Measurements from ENCODE around the gene RBM4B. TPM values are rescaled to one million over a fixed set of nuclear protein-coding genes. Genes with fewer than 3 reads are reported as not detected.

RBM4B gene
- total and polyA plus RNA-seq, 8 donors: 11.3 to 61.4 (median 16.1) TPM; not detected in 1

DNA sequence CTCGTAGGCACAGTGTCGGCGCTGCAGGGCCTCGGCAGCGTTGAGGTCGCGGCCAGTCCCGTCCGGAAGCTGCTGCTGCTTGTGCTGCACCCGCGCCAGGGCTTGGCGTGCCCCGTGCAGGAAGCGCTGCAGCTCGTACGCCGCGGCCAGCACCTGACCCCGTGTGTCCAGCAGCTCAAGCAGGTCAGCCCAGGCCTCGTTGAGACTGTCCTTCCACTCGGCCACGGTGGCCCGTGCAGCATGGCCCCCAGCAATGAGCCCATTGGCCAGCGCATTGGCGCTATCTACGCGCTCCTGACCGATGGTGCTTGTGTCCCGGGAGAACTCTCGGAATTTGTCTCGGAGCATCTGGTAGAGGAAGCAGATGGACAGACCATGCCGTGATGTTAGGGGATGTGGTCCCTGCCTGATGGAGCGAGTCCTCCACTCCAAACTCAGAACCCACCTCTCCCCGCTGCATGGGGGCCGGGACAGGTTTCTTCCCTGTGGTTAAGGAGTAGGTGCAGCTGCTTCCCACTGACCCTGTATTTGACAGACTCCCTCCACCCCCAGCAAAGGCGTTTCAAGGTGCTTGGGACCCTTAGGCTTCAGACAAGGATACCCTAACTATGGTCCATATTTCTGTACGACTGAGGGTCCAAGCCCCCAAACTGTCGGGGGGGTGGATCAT lies 13.8 kb upstream of the RBM4B start:
- 90 to 94% (median 92%) methylated on average over 15 to 38 of the region's 38 CpGs for WGBS, 5 donors
- H3K27me3 ChIP-seq: no peaks in the 10 kb centered on the region
- H3K27ac ChIP-seq: no peak overlapping the region
- TF ChIP-seq POLR2A (IDR thresholded peaks at IDR 0.05): no peak
- TF ChIP-seq, protein P1, sequence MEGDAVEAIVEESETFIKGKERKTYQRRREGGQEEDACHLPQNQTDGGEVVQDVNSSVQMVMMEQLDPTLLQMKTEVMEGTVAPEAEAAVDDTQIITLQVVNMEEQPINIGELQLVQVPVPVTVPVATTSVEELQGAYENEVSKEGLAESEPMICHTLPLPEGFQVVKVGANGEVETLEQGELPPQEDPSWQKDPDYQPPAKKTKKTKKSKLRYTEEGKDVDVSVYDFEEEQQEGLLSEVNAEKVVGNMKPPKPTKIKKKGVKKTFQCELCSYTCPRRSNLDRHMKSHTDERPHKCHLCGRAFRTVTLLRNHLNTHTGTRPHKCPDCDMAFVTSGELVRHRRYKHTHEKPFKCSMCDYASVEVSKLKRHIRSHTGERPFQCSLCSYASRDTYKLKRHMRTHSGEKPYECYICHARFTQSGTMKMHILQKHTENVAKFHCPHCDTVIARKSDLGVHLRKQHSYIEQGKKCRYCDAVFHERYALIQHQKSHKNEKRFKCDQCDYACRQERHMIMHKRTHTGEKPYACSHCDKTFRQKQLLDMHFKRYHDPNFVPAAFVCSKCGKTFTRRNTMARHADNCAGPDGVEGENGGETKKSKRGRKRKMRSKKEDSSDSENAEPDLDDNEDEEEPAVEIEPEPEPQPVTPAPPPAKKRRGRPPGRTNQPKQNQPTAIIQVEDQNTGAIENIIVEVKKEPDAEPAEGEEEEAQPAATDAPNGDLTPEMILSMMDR (IDR thresholded peaks at IDR 0.05): no peak
- TF ChIP-seq EP300 (IDR thresholded peaks at IDR 0.05): no peak
- TF ChIP-seq POLR2AphosphoS5 (IDR thresholded peaks at IDR 0.05): no peak
- intact Hi-C loops (cut with DNase I; ENCODE audit: low total_unique reads): no loop called here
- H3K4me1 ChIP-seq: peaks cover 0 to 7% (median 2%) of the 10 kb centered on the region in 4 donors
- no peak overlapping the region for H3K4me3 ChIP-seq
- no peak for DNase-seq
- peaks cover 0 to 3% (median 0%) of the 10 kb centered on the region in 4 donors for H3K36me3 ChIP-seq
- H3K9me3 ChIP-seq: no peaks in the 10 kb centered on the region

DNA sequence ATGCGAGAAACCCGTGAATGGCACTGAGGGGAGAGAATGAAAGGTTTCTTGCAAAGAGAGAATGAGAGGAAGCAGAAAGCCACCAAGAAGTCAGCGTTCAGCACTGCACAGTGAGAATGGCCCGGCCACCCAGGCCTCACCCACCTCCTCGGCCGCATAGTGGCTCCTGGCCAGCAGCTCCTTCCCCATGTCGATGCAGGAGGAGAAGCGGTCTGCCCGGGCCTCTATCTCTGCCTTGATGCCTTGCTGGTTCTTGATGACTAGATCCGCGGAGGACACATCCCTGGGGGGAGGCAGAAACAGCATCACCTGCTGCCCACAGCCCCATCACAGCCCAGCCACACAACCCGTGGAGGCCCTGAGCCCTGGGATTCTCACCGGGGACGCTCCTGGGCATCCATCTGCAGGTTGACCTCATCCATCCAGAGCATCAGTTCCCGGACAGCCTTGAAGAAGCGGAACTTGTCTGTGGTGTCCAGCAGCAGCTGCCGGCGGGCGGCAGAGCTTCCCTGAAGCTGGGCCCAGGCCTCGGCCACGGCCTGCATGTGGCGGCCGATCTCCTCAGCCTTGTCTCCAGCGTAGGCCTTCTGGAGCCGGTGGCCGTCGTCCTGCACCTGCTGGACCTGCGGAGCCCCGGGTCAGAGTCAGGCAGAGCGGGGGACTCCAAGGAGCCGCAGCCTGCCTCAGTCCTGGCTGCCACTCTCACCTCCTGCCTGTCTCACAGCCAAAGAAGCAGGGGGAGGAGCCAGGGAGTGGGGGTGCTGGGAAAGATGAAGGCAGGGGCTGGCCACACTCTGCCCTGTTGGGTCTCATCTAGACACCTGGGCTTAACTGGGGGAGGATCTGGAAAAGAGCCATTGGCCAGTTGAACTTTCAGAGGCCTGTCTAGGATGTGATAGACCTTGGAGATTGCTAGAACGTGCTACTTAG lies 12.2 kb upstream of the RBM4B start:
- intact Hi-C loops (cut with DNase I; ENCODE audit: low total_unique reads): loop anchor here (10.0 kb wide), 1 partner anchor 285 kb away; no protein-coding TSS in a partner anchor
- Histone ChIP-seq H3K27ac (no peak overlapping the region), H3K9me3 (no peaks in the 10 kb centered on the region), H3K4me3 (no peak overlapping the region), H3K36me3 (peaks cover 0 to 3% (median 0%) of the 10 kb centered on the region in 4 donors), H3K4me1 (peaks cover 0 to 6% (median 1%) of the 10 kb centered on the region in 4 donors), H3K27me3 (no peaks in the 10 kb centered on the region)
- no peak for DNase-seq
- TF ChIP-seq POLR2A (IDR thresholded peaks at IDR 0.05) (no peak), EP300 (IDR thresholded peaks at IDR 0.05) (no peak), POLR2AphosphoS5 (IDR thresholded peaks at IDR 0.05) (no peak)
- TF ChIP-seq, protein P1 (IDR thresholded peaks at IDR 0.05): no peak
- WGBS, 5 donors: 88 to 93% (median 92%) methylated on average over 18 to 32 of the region's 32 CpGs

DNA sequence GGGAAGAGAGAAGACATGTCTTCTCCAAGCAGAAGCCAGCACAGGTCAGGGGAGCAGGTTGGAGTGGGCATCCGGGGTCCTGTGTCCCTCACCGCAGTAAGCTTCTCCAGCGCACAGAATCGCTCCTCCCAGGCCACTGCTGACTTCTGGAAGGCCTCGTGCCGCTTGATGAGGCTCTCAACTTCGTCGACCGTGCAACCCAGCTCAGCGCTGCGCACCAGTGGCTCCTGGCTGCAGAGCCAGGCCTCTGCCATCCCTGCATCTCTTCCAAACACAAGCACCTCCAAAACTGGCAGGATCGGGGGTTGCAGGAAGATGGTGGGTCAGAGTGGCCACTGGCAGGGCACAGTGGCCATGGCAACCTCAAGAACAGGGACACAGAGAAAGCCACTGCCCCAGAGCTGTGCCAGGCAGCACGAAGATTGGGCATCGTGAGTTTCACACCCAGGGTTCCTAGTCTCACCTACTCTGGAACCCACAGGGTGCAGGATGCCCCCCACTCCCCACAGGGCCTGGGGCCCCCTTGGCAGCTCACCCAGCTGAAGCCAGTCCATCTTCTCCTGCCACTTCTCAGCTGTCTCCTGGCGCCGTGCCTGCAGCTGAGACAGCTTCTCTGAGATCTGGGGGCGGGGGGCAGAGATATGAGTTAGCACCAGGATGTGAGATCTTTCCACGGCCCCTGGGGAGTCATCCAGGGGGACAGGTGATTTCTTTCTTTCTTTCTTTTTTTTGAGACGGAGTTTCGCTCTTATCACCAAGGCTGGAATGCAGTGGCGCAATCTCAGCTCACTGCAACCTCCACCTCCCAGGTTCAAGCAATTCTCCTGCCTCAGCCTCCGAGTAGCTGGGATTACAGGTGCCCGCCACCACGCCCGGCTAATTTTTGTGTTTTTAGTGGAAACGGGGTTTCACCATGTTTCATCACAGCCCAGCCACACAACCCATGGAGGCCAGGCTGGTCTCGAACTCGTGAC lies 11.2 kb upstream of the RBM4B start:
- no peak for DNase-seq
- 82 to 88% (median 84%) methylated on average over 26 to 28 of the region's 28 CpGs for WGBS, 5 donors

More for the DNA sequence above, 11.2 kb upstream of the RBM4B start:
- peaks cover 0 to 3% (median 0%) of the 10 kb centered on the region in 4 donors for H3K36me3 ChIP-seq
- H3K9me3 ChIP-seq: no peaks in the 10 kb centered on the region
- intact Hi-C loops (cut with DNase I; ENCODE audit: low total_unique reads): loop anchor here (10.0 kb wide), 1 partner anchor 284 kb away; no protein-coding TSS in a partner anchor
- no peak overlapping the region for H3K27ac ChIP-seq
- no peaks in the 10 kb centered on the region for H3K27me3 ChIP-seq
- no peaks in the 10 kb centered on the region for H3K4me1 ChIP-seq
- H3K4me3 ChIP-seq: no peak overlapping the region
- TF ChIP-seq, protein P1 (IDR thresholded peaks at IDR 0.05): no peak
- no peak for TF ChIP-seq EP300 (IDR thresholded peaks at IDR 0.05)
- TF ChIP-seq POLR2A (IDR thresholded peaks at IDR 0.05): no peak
- TF ChIP-seq POLR2AphosphoS5 (IDR thresholded peaks at IDR 0.05): no peak

Measured in stomach (tissue), 9 donors.